Measurements from ENCODE around the gene TSNAX.

GRCh38 chr1:231606712-231607111, 78.2 kb downstream of the TSNAX start:
- TF ChIP-seq POU2F2 (IDR thresholded peaks at IDR 0.05; ENCODE audit: low read depth, low read length) (no peak), POLR2A (IDR thresholded peaks at IDR 0.05; ENCODE audit: low read depth, low read length) (no peak), POLR2AphosphoS5 (IDR thresholded peaks at IDR 0.05; ENCODE audit: low read depth, low read length) (no peak)

All from GM12891 (cell line).